ENCODE measurements around the gene DNAH3. TPM values are rescaled to one million over a fixed set of nuclear protein-coding genes. Genes with fewer than 3 reads are reported as not detected.
"Not testable (repeated sequence)": the region's sequence is repeated elsewhere in the genome, so short reads cannot be mapped to it uniquely, and the experiment has no call there.

DNAH3 gene
- polyA plus RNA-seq, 3 donors, result 0.31 to 1.0 (median 0.46) TPM

DNA sequence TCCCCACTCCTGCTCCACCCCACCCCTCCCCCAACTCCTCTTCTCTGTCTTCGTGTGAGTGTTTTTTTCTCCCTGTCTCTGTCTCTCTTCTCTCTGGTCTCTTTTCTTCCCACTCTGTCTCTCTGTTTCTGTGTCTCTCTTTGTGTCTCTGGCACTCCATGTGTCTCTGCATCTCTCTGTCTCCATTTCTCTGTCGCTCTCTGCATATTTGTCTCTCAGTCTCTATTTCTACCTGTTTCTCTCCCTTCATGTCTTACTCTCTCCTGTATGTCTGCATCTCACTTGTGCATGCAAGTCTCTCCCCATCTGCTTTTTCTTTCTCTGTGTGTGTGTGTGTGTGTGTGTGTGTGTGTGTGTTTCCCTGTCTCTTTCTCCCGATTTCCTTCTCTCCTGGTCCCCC, 181.9 kb downstream of the DNAH3 start:
- DNase-seq (ENCODE audit: extremely low read depth in 1 of 11, low read depth in 9 of 11, low spot score in 4 of 11), result no peak

DNA sequence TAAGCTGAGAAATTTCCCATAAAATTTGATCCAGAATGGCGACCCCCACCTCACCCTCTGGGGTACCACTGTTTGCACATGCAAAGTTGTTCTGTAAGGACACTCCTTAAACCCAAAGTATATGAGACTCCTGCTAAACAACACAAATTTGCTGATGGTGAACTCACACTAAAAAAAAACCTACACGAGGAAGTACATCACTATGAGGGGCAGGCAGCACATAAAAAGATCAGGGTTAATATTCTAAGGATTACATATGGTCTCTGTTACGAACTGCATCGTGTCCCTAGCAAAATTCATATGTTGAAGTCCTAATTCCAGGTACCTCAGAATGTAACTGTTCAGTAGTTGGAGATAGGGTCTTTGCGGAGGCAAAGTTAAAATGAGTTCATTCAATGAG, 189.7 kb downstream of the DNAH3 start:
- DNase-seq (ENCODE audit: extremely low read depth in 1 of 11, low read depth in 9 of 11, low spot score in 4 of 11), result no peak

DNA sequence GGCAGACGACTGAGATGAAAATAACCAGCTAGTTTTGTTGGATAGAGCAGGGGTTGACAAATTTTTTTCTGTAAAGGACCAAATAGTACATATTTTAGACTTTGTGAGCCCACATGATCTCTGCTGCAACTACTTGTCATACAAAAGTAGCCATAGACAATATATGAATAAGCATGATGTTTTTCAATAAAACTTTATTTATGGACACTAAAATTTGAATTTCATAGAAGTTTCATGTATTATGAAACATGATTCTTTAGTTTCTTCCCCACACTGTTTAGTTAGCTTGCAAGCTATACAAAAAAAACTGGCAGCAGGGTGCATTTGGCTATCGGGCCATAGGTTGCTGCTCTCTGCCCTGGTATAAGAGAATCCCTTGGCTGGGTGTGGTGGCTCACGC, 193.5 kb downstream of the DNAH3 start:
- DNase-seq (ENCODE audit: extremely low read depth in 1 of 11, low read depth in 9 of 11, low spot score in 4 of 11), result no peak

DNA sequence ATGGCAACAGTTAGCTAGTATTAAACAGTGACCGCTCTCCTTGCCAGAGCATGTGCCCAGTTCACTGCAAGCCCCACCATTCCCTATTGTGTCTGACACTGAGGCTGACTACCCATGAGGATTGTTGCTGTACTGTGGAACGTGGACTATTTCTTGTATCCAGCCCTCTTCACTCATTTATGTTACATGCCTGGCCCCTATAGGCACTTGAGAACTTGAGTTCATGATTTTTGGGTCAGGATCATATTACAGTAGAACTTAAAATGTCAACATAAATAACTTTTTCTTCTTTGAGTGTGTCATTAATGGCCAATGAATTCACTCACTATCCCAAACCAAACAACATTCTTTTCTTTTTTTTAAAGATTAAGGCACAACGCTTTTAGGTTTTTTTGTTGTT, 194.3 kb downstream of the DNAH3 start:
- peak in 8 of 11 donors; percentile 19 to 69 (median 54) for DNase-seq (ENCODE audit: extremely low read depth in 1 of 11, low read depth in 9 of 11, low spot score in 4 of 11)

DNA sequence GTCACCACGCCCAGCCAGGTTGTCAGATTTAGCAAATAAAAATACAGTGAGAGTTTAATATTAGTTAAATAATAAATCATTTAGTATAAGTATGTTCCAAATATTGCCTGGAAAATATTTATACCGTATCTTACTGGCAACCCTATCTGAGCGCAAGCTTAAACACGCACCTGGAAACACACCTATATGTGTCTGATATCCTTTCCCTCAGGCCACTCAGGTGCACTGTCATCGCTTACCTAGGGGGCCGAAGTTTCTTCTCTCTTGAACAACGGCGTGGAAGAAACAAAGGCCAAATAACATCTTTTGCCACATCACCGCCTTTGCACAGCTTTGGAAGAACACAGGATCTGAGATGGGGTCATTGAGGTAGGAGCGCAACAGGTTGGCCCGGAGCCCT, 196.1 kb downstream of the DNAH3 start:
- DNase-seq (ENCODE audit: extremely low read depth in 1 of 11, low read depth in 9 of 11, low spot score in 4 of 11), result no peak

DNA sequence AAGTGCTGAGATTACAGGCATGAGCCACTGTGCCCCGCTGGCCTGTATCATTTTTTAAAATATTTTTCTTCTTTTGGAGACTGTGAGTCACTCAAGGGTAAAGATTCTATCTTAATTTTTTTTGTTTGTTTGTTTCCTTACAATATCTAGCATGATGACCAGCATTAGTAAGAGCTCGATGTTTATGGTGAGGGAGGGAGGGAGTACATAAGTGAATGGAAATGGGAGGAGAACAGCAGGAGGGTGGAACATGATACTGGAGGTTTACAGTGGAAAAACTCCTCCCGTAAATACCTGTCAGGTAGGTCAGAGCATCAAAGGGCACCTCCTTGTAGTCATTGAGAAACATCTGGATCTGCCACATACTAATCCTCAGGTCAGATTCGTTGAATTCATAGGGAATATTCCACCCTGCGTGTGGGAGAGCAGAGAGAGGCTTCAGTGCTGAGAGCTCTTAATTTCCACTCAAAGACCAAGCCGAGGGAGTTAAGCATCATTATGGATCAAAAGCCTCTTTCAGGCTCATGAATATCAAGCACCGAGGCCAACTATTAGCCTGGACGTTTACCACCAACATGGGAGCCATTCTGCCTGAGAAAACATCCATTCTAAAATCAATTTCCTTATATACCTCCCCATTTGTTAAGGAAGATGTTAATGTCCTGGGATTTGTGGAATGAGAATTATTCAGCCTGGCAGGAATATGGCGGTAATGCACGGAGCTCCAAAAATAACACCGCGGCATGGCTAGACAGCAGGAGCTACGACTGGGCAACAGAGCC, 198.3 kb downstream of the DNAH3 start:
- no peak for DNase-seq (ENCODE audit: extremely low read depth in 1 of 11, low read depth in 9 of 11, low spot score in 4 of 11)

DNA sequence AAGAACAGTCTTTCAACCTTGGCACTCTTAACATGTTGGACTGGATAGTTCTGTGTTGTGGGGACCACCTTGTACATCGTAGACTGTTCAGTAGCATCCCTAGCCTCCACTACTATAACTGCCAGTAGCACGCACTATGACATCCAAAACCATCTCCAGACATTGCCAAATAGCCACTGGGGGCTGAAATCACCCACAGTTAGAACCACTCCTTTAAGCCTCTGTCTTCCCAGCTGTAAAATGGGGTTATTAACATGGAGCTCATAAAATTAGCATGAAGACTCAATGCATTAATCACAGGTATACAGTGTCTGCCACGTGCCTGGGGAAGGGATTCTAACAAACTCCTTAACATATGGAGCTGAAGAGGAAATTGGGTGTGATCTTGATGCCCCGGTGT, 200.4 kb downstream of the DNAH3 start:
- no peak for DNase-seq (ENCODE audit: extremely low read depth in 1 of 11, low read depth in 9 of 11, low spot score in 4 of 11)

DNA sequence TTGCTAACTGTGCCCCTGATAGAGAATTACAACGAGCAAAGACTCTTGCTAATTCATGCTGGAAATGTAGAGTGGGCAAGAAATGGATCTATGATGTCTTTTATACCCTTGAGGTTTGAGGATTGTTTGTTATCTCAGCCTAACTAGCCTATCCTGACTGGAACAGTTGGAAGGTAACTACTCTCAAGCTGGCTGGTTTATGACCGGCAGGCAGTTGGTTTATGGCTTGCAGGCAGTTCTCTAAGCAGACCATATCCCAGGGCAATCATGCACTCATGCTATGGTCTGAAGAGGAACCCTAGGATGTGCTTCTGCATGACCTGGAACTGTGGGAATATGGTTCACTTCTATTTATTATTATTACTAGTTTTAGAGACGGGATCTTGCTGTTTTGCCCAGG, 201.0 kb downstream of the DNAH3 start:
- DNase-seq (ENCODE audit: extremely low read depth in 1 of 11, low read depth in 9 of 11, low spot score in 4 of 11), result no peak

DNA sequence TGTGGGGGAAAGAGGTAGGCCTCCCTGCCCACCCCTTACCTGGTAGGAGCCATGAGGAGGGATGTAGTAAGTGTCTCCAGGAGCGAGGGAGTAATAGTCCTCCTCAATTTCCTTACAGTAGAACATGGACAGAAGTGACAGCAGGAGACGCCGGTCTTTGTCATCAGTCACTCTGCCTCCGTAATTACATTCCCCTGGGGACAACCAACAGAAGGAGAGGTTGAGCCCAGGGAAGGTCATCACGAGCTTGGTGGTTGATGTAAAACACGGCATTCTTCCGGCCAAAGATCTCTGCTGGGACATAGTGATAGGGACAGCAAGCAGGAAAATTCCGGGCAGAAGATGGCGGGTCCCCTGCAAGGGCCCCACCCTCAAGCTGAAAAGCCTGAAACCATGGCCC, 202.2 kb downstream of the DNAH3 start:
- no peak for DNase-seq (ENCODE audit: extremely low read depth in 1 of 11, low read depth in 9 of 11, low spot score in 4 of 11)

DNA sequence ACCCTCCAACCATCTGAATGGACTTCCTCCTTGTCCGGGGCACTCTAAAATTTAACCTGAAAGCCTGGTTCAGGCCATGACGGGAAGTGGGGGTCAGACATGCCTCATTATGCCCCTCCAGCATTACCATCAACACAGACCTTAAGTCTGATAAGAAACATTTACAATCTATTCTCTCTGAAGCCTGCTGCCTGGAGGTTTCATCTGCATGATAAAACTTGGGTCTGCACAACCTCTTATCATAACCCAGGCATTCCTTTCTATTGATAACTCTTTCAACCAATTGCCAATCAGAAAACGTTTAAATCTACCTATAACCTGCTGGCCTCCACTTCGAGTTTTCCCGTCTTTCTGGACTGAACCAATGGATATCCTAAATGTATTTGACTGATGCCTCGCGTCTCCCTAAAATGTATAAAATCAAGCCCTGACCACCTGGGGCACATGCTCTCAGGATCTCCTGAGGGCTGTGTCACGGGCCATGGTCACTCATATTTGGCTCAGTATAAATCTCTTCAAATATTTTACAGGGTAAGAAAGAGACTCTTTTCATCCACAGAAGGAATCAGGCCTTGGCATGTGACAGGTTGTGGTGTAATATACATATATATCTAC, 204.5 kb downstream of the DNAH3 start:
- DNase-seq (ENCODE audit: extremely low read depth in 1 of 11, low read depth in 9 of 11, low spot score in 4 of 11), result no peak

DNA sequence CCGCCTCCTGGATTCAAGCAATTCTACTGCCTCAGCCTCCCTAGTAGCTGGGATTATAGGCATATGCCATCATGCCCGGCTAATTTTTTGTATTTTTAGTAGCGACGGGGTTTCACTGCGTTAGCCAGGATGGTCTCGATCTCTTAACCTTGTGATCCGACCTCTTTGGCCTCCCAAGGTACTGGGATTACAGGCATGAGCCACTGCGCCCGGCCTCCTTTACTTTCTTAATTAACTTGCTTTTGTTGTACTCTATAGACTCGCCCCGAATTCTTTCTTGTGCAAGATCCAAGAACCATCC, 205.1 kb downstream of the DNAH3 start:
- not testable (repeated sequence) for DNase-seq (ENCODE audit: extremely low read depth in 1 of 11, low read depth in 9 of 11, low spot score in 4 of 11)

DNA sequence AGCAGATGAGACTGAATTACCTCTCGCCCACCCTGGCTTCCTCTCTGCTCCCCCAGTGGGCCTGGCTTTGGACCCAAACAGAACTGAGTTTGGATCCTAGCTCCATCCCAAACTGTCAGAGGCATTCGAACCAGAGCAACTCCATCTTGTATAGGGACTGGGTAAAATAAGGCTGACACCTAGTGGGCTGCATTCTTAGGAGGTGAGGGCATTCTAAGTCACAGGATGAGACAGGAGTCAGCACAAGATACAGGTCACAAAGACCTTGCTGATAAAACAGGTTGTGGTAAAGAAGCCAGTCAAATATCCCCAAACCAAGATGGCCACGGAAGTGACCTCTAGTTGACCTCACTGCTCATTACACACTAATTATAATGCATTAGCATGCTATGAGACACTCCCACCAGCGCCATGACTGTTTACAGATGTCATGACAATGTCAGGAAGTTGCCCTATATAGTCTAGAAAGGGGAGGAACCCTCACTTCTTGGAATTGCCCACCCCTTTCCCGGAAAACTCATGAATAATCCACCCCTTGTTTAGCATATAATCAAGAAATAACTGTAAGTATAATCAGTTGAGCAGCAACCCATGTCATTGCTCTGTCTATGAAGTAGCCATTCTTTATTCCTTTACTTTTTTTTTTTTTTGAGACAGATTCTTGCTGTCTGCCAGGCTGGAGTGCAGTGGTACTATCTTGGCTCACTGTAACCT, 205.6 kb downstream of the DNAH3 start:
- DNase-seq (ENCODE audit: extremely low read depth in 1 of 11, low read depth in 9 of 11, low spot score in 4 of 11), result no peak

DNA sequence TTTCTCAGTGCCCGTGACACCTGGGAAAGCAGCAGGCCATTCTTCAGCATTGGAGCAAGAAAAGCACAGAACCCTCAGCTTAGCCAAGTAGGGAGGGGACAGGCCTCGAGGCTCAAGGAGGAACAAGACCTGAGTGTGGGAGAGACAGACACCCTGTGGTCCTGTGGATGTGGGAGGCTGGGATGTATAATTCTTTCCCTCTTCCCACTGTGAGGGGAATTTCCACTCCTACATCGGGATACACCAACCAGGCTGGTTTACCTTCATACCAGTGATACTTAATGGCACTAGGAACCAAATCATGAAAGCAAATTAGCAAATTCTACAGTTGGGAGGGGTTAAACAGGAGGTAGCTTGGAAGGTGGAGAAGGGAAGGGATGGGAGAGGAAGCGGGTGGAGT, 208.4 kb downstream of the DNAH3 start:
- DNase-seq (ENCODE audit: extremely low read depth in 1 of 11, low read depth in 9 of 11, low spot score in 4 of 11), result no peak

DNA sequence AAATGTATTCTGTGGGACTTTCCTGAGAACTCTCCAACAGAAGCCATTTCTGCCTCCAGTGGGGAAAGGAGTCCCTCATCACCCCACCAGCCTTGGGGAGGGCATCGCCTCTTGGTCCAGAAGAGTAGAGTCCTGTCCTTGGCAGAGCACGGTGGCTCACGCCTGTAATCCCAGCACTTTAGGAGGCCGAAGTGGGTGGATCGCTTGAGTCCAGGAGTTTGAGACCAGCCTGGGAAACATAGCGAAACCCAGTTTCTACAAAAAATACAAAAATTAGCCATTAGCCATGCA, 209.1 kb downstream of the DNAH3 start:
- DNase-seq (ENCODE audit: extremely low read depth in 1 of 11, low read depth in 9 of 11, low spot score in 4 of 11), result no peak

DNA sequence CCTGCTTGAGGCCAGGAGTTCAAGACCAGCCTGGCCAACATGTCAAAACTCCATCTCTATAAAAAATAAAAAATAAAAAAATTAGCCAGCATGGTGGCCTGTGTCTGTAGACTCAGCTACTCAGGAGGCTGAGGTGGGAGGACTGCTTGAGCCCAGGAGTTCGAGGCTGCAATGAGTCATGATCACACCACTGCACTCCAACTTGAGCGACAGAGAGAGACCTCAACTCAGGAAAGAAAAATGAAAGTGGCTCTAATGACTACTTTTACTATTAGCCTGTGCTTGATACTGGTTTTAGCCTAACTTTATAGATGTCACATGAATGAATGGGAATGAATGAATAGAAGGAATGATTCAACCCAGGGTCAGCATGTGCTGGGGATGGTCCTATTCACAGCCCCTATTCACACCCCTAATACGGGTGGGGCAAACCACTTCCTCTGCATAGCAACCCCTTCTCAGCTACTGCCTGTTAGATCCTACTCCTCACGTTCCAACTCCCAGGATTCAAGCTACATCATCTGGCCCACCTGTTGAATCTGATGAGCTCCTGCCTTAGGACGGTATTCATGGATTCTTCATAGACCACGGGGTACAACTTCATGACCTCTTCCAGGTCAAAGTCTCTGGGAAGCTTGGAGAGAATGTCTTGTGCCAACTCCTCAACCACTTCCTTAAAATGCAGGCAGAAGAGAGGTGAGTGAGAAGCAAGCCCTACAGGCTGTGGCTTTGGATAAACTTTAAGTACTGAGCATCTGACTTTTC, 209.6 kb downstream of the DNAH3 start:
- DNase-seq (ENCODE audit: extremely low read depth in 1 of 11, low read depth in 9 of 11, low spot score in 4 of 11), result no peak

DNA sequence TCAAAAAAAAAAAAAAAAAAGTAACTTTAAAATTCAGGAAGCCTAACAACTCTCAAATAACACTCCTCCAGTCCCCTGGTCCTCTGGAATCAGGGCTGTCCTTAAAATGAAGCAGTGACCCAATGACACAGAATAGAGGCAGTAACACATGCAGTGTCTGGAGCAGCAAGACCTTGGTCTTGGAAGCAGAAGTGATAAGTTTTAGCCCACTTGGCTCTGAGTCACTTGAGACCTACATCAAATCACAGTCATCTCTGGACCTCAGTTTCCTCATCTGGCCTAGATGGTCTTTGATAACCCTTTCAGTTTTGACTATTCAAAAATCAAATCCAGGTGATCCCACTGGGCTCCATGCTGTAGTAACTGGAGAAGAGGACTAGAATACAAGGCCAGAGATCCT, 211.0 kb downstream of the DNAH3 start:
- no peak for DNase-seq (ENCODE audit: extremely low read depth in 1 of 11, low read depth in 9 of 11, low spot score in 4 of 11)

DNA sequence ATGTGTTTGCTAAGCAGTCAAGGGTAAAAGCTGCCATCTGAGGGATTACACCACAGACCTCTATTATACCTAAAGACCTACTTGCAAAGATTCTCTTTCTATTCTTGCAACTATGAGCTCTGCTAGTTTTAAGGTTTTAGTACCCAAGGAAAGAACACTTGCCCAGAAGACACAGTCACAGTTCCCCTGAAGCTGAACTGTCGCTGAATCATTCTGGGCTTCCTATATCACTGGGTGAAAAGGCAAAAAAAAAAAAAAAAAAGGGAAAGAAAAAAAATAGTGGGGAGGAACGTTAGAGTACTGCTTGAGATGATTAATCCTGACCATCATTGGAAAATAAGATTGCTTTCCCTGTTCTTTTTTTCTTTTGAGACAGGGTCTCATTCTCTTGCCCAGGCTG, 212.2 kb downstream of the DNAH3 start:
- DNase-seq (ENCODE audit: extremely low read depth in 1 of 11, low read depth in 9 of 11, low spot score in 4 of 11), result no peak

DNA sequence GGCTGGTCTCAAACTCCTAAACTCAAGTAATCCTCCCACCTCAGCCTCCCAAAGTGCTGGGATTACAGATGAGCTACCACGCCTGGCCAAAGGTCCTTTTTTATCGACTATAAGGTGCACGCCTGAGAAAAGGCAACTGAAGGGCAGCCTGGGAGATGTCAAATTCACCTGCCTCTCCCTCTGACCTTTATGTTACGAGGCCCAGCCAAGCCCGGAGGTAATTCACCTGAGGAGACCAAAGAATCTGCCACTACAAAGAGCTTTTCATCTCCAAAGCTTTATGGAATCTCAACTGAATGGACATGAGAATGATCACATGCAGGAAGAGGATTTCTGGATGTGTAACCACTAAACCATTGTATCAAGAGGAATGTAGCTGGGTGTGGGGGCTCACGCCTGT, 212.9 kb downstream of the DNAH3 start:
- DNase-seq (ENCODE audit: extremely low read depth in 1 of 11, low read depth in 9 of 11, low spot score in 4 of 11), result no peak

DNA sequence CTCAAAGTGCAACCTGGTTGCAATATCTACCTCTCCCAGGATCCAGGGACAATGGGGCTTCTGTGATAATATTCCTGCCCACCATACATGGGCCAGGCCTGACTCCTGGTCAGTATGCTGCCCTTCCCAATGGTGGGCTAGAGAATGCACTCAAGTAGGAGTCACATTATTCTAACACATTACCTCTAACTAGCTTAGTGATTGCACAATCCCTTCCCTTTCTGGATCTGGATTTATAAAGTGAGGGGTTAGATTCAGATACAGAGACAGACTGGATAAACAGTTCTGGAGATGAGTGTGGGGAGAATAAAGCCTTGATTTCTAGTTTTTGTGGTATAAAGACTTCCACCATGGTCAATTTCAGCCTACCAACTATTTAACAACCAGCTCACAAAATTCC, 217.1 kb downstream of the DNAH3 start:
- DNase-seq (ENCODE audit: extremely low read depth in 1 of 11, low read depth in 9 of 11, low spot score in 4 of 11), result no peak

DNA sequence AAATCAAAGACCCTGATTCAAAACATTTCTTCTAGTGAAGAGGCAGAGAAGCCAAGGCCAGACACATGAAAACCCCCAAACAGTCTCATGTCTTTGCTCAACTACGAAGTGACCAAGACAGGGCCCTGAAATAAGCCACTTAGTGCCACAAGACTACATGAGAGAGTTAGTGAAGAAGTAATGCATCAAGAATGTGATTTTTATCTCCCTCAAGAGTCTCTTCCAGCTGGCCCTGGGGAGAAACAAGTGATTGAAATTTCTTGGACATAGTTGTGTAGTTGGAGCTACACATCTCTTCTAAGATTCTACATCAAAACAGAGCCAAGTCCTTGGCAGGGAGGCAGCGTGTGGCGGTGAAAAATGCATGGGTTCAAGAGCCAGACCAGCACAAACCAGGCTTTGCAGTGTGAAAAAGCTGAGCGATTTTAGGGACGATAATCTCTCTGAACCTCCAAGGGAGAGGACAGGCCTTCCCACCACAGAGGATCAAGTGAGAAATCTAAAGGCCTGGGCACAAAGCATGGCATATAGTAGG, 219.5 kb downstream of the DNAH3 start:
- no peak for DNase-seq (ENCODE audit: extremely low read depth in 1 of 11, low read depth in 9 of 11, low spot score in 4 of 11)

Data from renal cortex interstitium (tissue), 11 donors.